GM23338 (cell line): ENCODE results near the gene FRMD3. TPM values are rescaled to one million over a fixed set of nuclear protein-coding genes. Genes with fewer than 3 reads are reported as not detected.

ENCODE experiments used
- ATAC-seq: fragments of 200-7000 bp; cut with Tn5 transposase; 3 replicates; pipeline ENCODE4 v1.9.1; 2020
- DNase-seq: peaks from one replicate; pipeline ENCODE4 v3.0.0-alpha.2; 2015; ENCODE audit warnings: low spot score
- H2AFZ ChIP-seq: fragments of 200-600 bp; sonication (generic); 2 replicates; pipeline ENCODE4 v1.8.0; 2016; ENCODE audit warnings: antibody characterized with exemption, mild to moderate bottlenecking, moderate library complexity
- H3F3A ChIP-seq: fragments of 200-600 bp; sonication (generic); replicated peaks from 2 replicates; pipeline ENCODE4 v1.8.0; 2017; ENCODE audit warnings: antibody characterized with exemption, mixed run types, low read depth
- H3K27ac ChIP-seq: fragments of 200-600 bp; sonication (generic); 2 replicates; pipeline ENCODE4 v1.6.1; 2016; ENCODE audit warnings: low read depth
- H3K27me3 ChIP-seq: fragments of 200-600 bp; sonication (generic); 2 replicates; pipeline ENCODE4 v1.8.0; 2016; ENCODE audit warnings: mild to moderate bottlenecking, mixed run types, moderate library complexity; ENCODE audit not compliant: insufficient read depth
- H3K36me3 ChIP-seq: fragments of 200-600 bp; sonication (generic); 2 replicates; pipeline ENCODE4 v1.8.0; 2016; ENCODE audit warnings: mild to moderate bottlenecking; ENCODE audit not compliant: insufficient read depth
- H3K4me1 ChIP-seq: fragments of 200-600 bp; sonication (generic); 2 replicates; pipeline ENCODE4 v1.8.0; 2016; ENCODE audit warnings: mild to moderate bottlenecking, moderate library complexity; ENCODE audit not compliant: insufficient read depth
- H3K4me2 ChIP-seq: fragments of 200-600 bp; sonication (generic); 2 replicates; pipeline ENCODE4 v1.7.1; 2017; ENCODE audit warnings: mixed run types
- H3K4me3 ChIP-seq: fragments of 200-600 bp; sonication (generic); 2 replicates; pipeline ENCODE4 v1.6.1; 2016; ENCODE audit warnings: mixed run types
- H3K79me2 ChIP-seq: fragments of 200-600 bp; sonication (generic); replicated peaks from 2 replicates; pipeline ENCODE4 v1.8.0; 2017; ENCODE audit warnings: mild to moderate bottlenecking; ENCODE audit not compliant: insufficient read depth
- H3K9me2 ChIP-seq: fragments of 200-600 bp; sonication (generic); 2 replicates; pipeline ENCODE4 v1.8.0; 2017; ENCODE audit not compliant: insufficient read depth
- H4K20me1 ChIP-seq: fragments of 200-600 bp; sonication (generic); replicated peaks from 2 replicates; pipeline ENCODE4 v1.8.0; 2017; ENCODE audit warnings: mild to moderate bottlenecking; ENCODE audit not compliant: insufficient read depth
- H3K27ac Mint-ChIP-seq: 2 replicates; pipeline ENCODE4 v1.8.0; 2020; ENCODE audit warnings: inconsistent platforms, mild to moderate bottlenecking, moderate library complexity, mixed read lengths
- H3K27me3 Mint-ChIP-seq: 3 replicates; pipeline ENCODE4 v1.8.0; 2022; ENCODE audit warnings: low read depth, mild to moderate bottlenecking, moderate library complexity, mixed read lengths, inconsistent platforms; ENCODE audit not compliant: insufficient read depth, poor library complexity
- H3K36me3 Mint-ChIP-seq: 3 replicates; pipeline ENCODE4 v1.8.0; 2021; ENCODE audit warnings: low read depth, mild to moderate bottlenecking, inconsistent platforms, moderate library complexity, mixed read lengths
- H3K4me1 Mint-ChIP-seq: 3 replicates; pipeline ENCODE4 v1.8.0; 2020; ENCODE audit warnings: mild to moderate bottlenecking, inconsistent platforms, mixed read lengths
- H3K4me3 Mint-ChIP-seq: 3 replicates; pipeline ENCODE4 v1.8.0; 2021; ENCODE audit warnings: moderate library complexity, mild to moderate bottlenecking, inconsistent platforms, mixed read lengths
- H3K9me3 Mint-ChIP-seq: 3 replicates; pipeline ENCODE4 v1.8.0; 2020; ENCODE audit warnings: moderate library complexity, mild to moderate bottlenecking, inconsistent platforms, mixed read lengths
- CREB1 ChIP-seq: fragments of 250-450 bp; sonication (Bioruptor Pico); IDR thresholded peaks from 2 replicates; pipeline ENCODE4 v1.5.0; 2020; ENCODE audit warnings: low read depth, mild to moderate bottlenecking, moderate library complexity
- CTCF ChIP-seq, 2 experiments: fragments of 200-600 bp in 1 of 2; sonication (generic) in 1 of 2; conservative IDR thresholded peaks; 2 replicates each; pipeline versions ENCODE4 v1.5.1 to v1.6.1; 2016 to 2017; ENCODE audit warnings: antibody characterized with exemption in 2 of 2, low read depth in 2 of 2, mild to moderate bottlenecking in 2 of 2, moderate library complexity in 1 of 2
- EZH2phosphoT487 ChIP-seq: fragments of 200-600 bp; sonication (generic); IDR thresholded peaks from one replicate; pipeline ENCODE4 v1.8.1; 2018; ENCODE audit warnings: antibody characterized with exemption; ENCODE audit not compliant: unreplicated experiment
- JUNB ChIP-seq: IDR thresholded peaks from one replicate; pipeline ENCODE4 v1.6.1; 2016; ENCODE audit warnings: antibody characterized with exemption; ENCODE audit not compliant: unreplicated experiment
- STAT1 ChIP-seq: IDR thresholded peaks from one replicate; pipeline ENCODE4 v1.6.1; 2016; ENCODE audit warnings: antibody characterized with exemption; ENCODE audit not compliant: unreplicated experiment
- ZNF114 ChIP-seq: fragments of 250-450 bp; sonication (Bioruptor Pico); IDR thresholded peaks from 2 replicates; pipeline ENCODE4 v1.5.0; 2020; ENCODE audit warnings: mild to moderate bottlenecking, moderate library complexity
- ZNF331 ChIP-seq: fragments of 250-450 bp; sonication (Bioruptor Pico); IDR thresholded peaks from 2 replicates; pipeline ENCODE4 v1.5.0; 2020; ENCODE audit warnings: low read depth, mild to moderate bottlenecking, moderate library complexity
- polyA plus RNA-seq: library from polyadenylated mRNA; unstranded; fragments of >200 nt; fragmentation: Nextera tagmentation; extraction: Ambion mirVana; gene quantifications from 2 replicates; pipeline ENCODE4 v1.2.1, GENCODE V29; 2016
- total RNA-seq: library from RNA; depleted of rRNA; stranded (reverse); fragments of >200 nt; shearing (Covaris generic); gene quantifications from 2 replicates; pipeline ENCODE4 v1.2.3, GENCODE V29; 2014
- TF ChIP-seq, protein P1 (sequence below): IDR thresholded peaks from one replicate; pipeline ENCODE4 v1.6.1; 2018; ENCODE audit warnings: antibody characterized with exemption; ENCODE audit not compliant: unreplicated experiment
- TF ChIP-seq, protein P2 (sequence below): fragments of 250-450 bp; sonication (Bioruptor Pico); IDR thresholded peaks from 2 replicates; pipeline ENCODE4 v1.5.0; 2020; ENCODE audit warnings: mild to moderate bottlenecking, moderate library complexity
- TF ChIP-seq, protein P3 (sequence below): IDR thresholded peaks from 2 replicates; pipeline ENCODE4 v1.6.1; 2016; ENCODE audit warnings: antibody characterized with exemption

FRMD3 gene
- total and polyA plus RNA-seq, 2 experiments from 2014 or later, result 0.47 to 1.2 TPM

- H3F3A ChIP-seq, result no peaks in the 10 kb centered on the region
- H3K36me3 Mint-ChIP-seq, result no peaks in the 10 kb centered on the region
- H3K27ac ChIP-seq, result no peak overlapping the region
- DNase-seq (no peak), ATAC-seq (no peak)
- H3K4me1 Mint-ChIP-seq, result peaks cover under 1% of the 10 kb centered on the region; the same call in 1 of the 3 replicates
- H3K9me2 ChIP-seq, result peaks cover 15% of the 10 kb centered on the region; the same call in 1 of the 2 replicates
- H3K27ac Mint-ChIP-seq, result no peak overlapping the region
- H4K20me1 ChIP-seq, result no peaks in the 10 kb centered on the region
- no peak overlapping the region for H2AFZ ChIP-seq
- H3K4me1 ChIP-seq, result no peaks in the 10 kb centered on the region
- H3K36me3 ChIP-seq, result no peaks in the 10 kb centered on the region
- H3K27me3 ChIP-seq, result no peaks in the 10 kb centered on the region
- H3K4me3 Mint-ChIP-seq, result no peak overlapping the region
- TF ChIP-seq, protein P1, sequence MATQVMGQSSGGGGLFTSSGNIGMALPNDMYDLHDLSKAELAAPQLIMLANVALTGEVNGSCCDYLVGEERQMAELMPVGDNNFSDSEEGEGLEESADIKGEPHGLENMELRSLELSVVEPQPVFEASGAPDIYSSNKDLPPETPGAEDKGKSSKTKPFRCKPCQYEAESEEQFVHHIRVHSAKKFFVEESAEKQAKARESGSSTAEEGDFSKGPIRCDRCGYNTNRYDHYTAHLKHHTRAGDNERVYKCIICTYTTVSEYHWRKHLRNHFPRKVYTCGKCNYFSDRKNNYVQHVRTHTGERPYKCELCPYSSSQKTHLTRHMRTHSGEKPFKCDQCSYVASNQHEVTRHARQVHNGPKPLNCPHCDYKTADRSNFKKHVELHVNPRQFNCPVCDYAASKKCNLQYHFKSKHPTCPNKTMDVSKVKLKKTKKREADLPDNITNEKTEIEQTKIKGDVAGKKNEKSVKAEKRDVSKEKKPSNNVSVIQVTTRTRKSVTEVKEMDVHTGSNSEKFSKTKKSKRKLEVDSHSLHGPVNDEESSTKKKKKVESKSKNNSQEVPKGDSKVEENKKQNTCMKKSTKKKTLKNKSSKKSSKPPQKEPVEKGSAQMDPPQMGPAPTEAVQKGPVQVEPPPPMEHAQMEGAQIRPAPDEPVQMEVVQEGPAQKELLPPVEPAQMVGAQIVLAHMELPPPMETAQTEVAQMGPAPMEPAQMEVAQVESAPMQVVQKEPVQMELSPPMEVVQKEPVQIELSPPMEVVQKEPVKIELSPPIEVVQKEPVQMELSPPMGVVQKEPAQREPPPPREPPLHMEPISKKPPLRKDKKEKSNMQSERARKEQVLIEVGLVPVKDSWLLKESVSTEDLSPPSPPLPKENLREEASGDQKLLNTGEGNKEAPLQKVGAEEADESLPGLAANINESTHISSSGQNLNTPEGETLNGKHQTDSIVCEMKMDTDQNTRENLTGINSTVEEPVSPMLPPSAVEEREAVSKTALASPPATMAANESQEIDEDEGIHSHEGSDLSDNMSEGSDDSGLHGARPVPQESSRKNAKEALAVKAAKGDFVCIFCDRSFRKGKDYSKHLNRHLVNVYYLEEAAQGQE, result no peak
- no peak for TF ChIP-seq JUNB
- no peak for TF ChIP-seq EZH2phosphoT487
- no peak for TF ChIP-seq CTCF (conservative IDR thresholded peaks at IDR 0.05; ENCODE audit: low read depth in 2 of 2)
- TF ChIP-seq, protein P2, sequence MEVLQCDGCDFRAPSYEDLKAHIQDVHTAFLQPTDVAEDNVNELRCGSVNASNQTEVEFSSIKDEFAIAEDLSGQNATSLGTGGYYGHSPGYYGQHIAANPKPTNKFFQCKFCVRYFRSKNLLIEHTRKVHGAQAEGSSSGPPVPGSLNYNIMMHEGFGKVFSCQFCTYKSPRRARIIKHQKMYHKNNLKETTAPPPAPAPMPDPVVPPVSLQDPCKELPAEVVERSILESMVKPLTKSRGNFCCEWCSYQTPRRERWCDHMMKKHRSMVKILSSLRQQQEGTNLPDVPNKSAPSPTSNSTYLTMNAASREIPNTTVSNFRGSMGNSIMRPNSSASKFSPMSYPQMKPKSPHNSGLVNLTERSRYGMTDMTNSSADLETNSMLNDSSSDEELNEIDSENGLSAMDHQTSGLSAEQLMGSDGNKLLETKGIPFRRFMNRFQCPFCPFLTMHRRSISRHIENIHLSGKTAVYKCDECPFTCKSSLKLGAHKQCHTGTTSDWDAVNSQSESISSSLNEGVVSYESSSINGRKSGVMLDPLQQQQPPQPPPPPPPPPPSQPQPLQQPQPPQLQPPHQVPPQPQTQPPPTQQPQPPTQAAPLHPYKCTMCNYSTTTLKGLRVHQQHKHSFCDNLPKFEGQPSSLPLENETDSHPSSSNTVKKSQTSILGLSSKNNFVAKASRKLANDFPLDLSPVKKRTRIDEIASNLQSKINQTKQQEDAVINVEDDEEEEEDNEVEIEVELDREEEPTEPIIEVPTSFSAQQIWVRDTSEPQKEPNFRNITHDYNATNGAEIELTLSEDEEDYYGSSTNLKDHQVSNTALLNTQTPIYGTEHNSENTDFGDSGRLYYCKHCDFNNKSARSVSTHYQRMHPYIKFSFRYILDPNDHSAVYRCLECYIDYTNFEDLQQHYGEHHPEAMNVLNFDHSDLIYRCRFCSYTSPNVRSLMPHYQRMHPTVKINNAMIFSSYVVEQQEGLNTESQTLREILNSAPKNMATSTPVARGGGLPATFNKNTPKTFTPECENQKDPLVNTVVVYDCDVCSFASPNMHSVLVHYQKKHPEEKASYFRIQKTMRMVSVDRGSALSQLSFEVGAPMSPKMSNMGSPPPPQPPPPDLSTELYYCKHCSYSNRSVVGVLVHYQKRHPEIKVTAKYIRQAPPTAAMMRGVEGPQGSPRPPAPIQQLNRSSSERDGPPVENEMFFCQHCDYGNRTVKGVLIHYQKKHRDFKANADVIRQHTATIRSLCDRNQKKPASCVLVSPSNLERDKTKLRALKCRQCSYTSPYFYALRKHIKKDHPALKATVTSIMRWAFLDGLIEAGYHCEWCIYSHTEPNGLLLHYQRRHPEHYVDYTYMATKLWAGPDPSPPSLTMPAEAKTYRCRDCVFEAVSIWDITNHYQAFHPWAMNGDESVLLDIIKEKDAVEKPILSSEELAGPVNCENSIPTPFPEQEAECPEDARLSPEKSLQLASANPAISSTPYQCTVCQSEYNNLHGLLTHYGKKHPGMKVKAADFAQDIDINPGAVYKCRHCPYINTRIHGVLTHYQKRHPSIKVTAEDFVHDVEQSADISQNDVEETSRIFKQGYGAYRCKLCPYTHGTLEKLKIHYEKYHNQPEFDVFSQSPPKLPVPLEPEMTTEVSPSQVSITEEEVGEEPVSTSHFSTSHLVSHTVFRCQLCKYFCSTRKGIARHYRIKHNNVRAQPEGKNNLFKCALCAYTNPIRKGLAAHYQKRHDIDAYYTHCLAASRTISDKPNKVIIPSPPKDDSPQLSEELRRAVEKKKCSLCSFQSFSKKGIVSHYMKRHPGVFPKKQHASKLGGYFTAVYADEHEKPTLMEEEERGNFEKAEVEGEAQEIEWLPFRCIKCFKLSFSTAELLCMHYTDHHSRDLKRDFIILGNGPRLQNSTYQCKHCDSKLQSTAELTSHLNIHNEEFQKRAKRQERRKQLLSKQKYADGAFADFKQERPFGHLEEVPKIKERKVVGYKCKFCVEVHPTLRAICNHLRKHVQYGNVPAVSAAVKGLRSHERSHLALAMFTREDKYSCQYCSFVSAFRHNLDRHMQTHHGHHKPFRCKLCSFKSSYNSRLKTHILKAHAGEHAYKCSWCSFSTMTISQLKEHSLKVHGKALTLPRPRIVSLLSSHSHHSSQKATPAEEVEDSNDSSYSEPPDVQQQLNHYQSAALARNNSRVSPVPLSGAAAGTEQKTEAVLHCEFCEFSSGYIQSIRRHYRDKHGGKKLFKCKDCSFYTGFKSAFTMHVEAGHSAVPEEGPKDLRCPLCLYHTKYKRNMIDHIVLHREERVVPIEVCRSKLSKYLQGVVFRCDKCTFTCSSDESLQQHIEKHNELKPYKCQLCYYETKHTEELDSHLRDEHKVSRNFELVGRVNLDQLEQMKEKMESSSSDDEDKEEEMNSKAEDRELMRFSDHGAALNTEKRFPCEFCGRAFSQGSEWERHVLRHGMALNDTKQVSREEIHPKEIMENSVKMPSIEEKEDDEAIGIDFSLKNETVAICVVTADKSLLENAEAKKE (CRISPR knock-in tag), result no peak
- TF ChIP-seq STAT1, result no peak
- no peak for TF ChIP-seq ZNF331 (CRISPR knock-in tag)
- TF ChIP-seq, protein P3, sequence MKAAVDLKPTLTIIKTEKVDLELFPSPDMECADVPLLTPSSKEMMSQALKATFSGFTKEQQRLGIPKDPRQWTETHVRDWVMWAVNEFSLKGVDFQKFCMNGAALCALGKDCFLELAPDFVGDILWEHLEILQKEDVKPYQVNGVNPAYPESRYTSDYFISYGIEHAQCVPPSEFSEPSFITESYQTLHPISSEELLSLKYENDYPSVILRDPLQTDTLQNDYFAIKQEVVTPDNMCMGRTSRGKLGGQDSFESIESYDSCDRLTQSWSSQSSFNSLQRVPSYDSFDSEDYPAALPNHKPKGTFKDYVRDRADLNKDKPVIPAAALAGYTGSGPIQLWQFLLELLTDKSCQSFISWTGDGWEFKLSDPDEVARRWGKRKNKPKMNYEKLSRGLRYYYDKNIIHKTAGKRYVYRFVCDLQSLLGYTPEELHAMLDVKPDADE, result no peak
- no peak for TF ChIP-seq CREB1 (CRISPR knock-in tag)
- no peak for TF ChIP-seq ZNF114 (CRISPR knock-in tag)
- no peaks in the 10 kb centered on the region for H3K27me3 Mint-ChIP-seq
- H3K4me3 ChIP-seq, result no peak overlapping the region
- H3K79me2 ChIP-seq, result no peaks in the 10 kb centered on the region
- H3K4me2 ChIP-seq, result no peak overlapping the region
- H3K9me3 Mint-ChIP-seq, result no peaks in the 10 kb centered on the region
Observed at GRCh38 chr9:83299571-83299970, 238.6 kb downstream of the FRMD3 start.
